Measurements from ENCODE around the gene TMEM132D. TPM values are rescaled to one million over a fixed set of nuclear protein-coding genes. Genes with fewer than 3 reads are reported as not detected.

The TMEM132D gene
- total RNA-seq, 2 donors from 2014 or later, result not detected

DNA sequence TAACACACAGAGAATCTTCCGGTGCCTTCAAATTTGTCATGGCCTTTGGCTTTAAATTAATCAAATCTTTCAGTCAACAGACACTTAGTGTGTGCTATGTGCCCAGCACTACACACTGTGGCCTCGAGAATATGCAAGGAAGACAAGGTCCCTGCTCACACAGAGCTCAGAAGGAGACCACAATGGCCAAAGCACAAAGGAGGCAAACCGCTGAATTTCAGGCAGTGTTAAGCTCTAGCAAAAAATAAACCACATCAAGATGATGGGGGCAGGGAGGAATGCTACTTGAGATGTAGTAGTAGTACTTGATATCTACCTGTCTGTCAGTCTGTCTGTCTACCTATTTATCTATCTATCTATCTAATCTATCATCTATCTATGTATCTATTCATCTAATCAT lies 227.9 kb downstream of the TMEM132D start:
- Histone ChIP-seq H3K36me3 (no peaks in the 10 kb centered on the region), H3K4me1 (no peaks in the 10 kb centered on the region), H3K27me3 (no peaks in the 10 kb centered on the region), H3K27ac (no peak overlapping the region), H3K4me3 (no peak overlapping the region), H3K9me3 (peaks cover 5 to 14% of the 10 kb centered on the region in 2 donors)
- DNase-seq (ENCODE audit: low spot score), result no peak
- TF ChIP-seq, protein P1, sequence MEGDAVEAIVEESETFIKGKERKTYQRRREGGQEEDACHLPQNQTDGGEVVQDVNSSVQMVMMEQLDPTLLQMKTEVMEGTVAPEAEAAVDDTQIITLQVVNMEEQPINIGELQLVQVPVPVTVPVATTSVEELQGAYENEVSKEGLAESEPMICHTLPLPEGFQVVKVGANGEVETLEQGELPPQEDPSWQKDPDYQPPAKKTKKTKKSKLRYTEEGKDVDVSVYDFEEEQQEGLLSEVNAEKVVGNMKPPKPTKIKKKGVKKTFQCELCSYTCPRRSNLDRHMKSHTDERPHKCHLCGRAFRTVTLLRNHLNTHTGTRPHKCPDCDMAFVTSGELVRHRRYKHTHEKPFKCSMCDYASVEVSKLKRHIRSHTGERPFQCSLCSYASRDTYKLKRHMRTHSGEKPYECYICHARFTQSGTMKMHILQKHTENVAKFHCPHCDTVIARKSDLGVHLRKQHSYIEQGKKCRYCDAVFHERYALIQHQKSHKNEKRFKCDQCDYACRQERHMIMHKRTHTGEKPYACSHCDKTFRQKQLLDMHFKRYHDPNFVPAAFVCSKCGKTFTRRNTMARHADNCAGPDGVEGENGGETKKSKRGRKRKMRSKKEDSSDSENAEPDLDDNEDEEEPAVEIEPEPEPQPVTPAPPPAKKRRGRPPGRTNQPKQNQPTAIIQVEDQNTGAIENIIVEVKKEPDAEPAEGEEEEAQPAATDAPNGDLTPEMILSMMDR (IDR thresholded peaks at IDR 0.05), result no peak

- H3K9me3 ChIP-seq, result peaks cover 5 to 10% of the 10 kb centered on the region in 2 donors
- TF ChIP-seq, protein P1 (IDR thresholded peaks at IDR 0.05), result no peak
- no peak overlapping the region for H3K27ac ChIP-seq
- no peak for DNase-seq (ENCODE audit: low spot score)
- H3K36me3 ChIP-seq, result no peaks in the 10 kb centered on the region
- H3K4me1 ChIP-seq, result no peaks in the 10 kb centered on the region
- no peaks in the 10 kb centered on the region for H3K27me3 ChIP-seq
- H3K4me3 ChIP-seq, result no peak overlapping the region
Measured at GRCh38 chr12:129675496-129675895, 228.3 kb downstream of the TMEM132D start.

DNA sequence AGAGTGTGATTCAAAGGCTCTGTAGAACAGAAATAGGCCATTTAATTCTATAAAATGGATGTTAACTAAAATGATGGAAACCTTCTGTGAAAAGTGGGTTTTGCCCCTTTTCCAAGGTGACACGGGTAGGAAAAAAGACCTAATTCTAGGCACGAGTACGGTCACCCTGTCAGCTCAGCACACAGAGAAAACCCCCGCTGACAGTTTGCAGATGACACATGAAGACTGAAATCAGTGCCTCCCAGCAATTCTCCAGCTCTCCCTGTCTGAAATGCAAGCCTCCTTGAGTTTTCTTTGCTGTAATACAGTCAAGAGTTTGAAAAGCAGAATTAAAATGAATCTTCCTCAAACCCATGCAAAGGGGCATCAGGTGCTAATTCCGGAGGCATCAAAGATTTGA lies 230.0 kb downstream of the TMEM132D start:
- DNase-seq (ENCODE audit: low spot score), result no peak
- no peak overlapping the region for H3K27ac ChIP-seq
- peaks cover 0 to 7% of the 10 kb centered on the region in 2 donors for H3K9me3 ChIP-seq
- H3K27me3 ChIP-seq, result no peaks in the 10 kb centered on the region
- no peaks in the 10 kb centered on the region for H3K36me3 ChIP-seq
- H3K4me1 ChIP-seq, result no peaks in the 10 kb centered on the region
- TF ChIP-seq, protein P1 (IDR thresholded peaks at IDR 0.05), result no peak
- no peak overlapping the region for H3K4me3 ChIP-seq

DNA sequence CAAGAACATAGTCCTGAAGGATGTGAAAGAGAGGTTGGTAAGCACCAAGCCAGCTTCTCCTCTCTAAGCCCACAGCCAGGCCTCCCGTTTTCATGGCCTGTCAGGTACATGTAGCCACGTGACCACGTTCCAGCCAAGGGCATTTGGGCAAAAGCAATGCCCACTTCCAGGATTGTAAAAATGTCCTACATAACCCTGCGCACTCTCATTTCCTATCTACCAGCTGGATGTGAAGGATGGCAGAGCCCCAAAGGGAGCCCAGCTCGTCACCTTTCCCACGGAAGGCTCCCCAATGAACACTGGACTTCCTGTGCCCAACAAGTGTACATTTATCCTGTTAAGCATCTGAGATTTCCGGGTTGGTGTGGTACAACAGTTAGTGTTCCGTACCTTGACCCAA lies 231.7 kb downstream of the TMEM132D start:
- H3K36me3 ChIP-seq, result no peaks in the 10 kb centered on the region
- TF ChIP-seq, protein P1 (IDR thresholded peaks at IDR 0.05), result no peak
- DNase-seq (ENCODE audit: low spot score), result no peak
- no peaks in the 10 kb centered on the region for H3K4me1 ChIP-seq
- no peaks in the 10 kb centered on the region for H3K27me3 ChIP-seq
- H3K4me3 ChIP-seq, result no peak overlapping the region
- no peak overlapping the region for H3K27ac ChIP-seq
- H3K9me3 ChIP-seq, result no peaks in the 10 kb centered on the region

- Histone ChIP-seq H3K27ac (no peak overlapping the region), H3K9me3 (no peaks in the 10 kb centered on the region), H3K27me3 (no peaks in the 10 kb centered on the region), H3K4me1 (no peaks in the 10 kb centered on the region), H3K4me3 (no peak overlapping the region), H3K36me3 (no peaks in the 10 kb centered on the region)
- DNase-seq (ENCODE audit: low spot score), result no peak
- TF ChIP-seq, protein P1 (IDR thresholded peaks at IDR 0.05), result no peak
Measured at GRCh38 chr12:129670256-129670920, 233.4 kb downstream of the TMEM132D start.

- H3K27me3 ChIP-seq, result no peaks in the 10 kb centered on the region
- no peaks in the 10 kb centered on the region for H3K36me3 ChIP-seq
- TF ChIP-seq, protein P1 (IDR thresholded peaks at IDR 0.05), result no peak
- DNase-seq (ENCODE audit: low spot score), result no peak
- no peak overlapping the region for H3K4me3 ChIP-seq
- H3K9me3 ChIP-seq, result no peaks in the 10 kb centered on the region
- H3K27ac ChIP-seq, result no peak overlapping the region
- H3K4me1 ChIP-seq, result no peaks in the 10 kb centered on the region
Measured at GRCh38 chr12:129665414-129665813, 238.4 kb downstream of the TMEM132D start.
